GM19395 (cell line): Measurements from ENCODE around the gene CPA4.

Experiments used
- ATAC-seq: cut with Tn5 transposase; IDR thresholded peaks from one replicate; pipeline ENCODE4 v1.9.1; 2021; ENCODE audit warnings: mild to moderate bottlenecking, moderate library complexity; ENCODE audit not compliant: unreplicated experiment

Gene CPA4

GRCh38 chr7:130362251-130362816 lies 69.4 kb downstream of the CPA4 start:
- no peak for ATAC-seq

GRCh38 chr7:130363026-130363847 lies 70.3 kb downstream of the CPA4 start:
- no peak for ATAC-seq

GRCh38 chr7:130364451-130364850 lies 71.5 kb downstream of the CPA4 start:
- no peak for ATAC-seq

- ATAC-seq, result no peak
Measured at GRCh38 chr7:130365088-130365487, 72.1 kb downstream of the CPA4 start.

GRCh38 chr7:130365511-130366441 lies 72.8 kb downstream of the CPA4 start:
- peak; percentile 71 for ATAC-seq

- ATAC-seq, result no peak
Measured at GRCh38 chr7:130366564-130366963, 73.6 kb downstream of the CPA4 start.

- ATAC-seq, result no peak
Measured at GRCh38 chr7:130367088-130367755, 74.3 kb downstream of the CPA4 start.

- ATAC-seq, result no peak
Measured at GRCh38 chr7:130367836-130368746, 75.1 kb downstream of the CPA4 start.

- ATAC-seq, result no peak
Measured at GRCh38 chr7:130369110-130369711, 76.2 kb downstream of the CPA4 start.

- no peak for ATAC-seq
Measured at GRCh38 chr7:130369831-130370550, 77.0 kb downstream of the CPA4 start.

GRCh38 chr7:130371046-130371445 lies 78.1 kb downstream of the CPA4 start:
- no peak for ATAC-seq

- ATAC-seq, result no peak
Measured at GRCh38 chr7:130372402-130373165, 79.6 kb downstream of the CPA4 start.
